Brain microvascular endothelial cell (primary cell): ENCODE data around the gene SERINC2.

Experiments
- DNase-seq: peaks from one replicate; pipeline ENCODE4 v3.0.0-alpha.2; 2020
- H3K27ac ChIP-seq: fragments of 250-450 bp; sonication (Bioruptor Pico); 2 replicates; pipeline ENCODE4 v1.5.1; 2020; ENCODE audit warnings: mild to moderate bottlenecking, moderate library complexity
- H3K27me3 ChIP-seq: fragments of 250-450 bp; sonication (Bioruptor Pico); replicated peaks from 2 replicates; pipeline ENCODE4 v1.5.1; 2020; ENCODE audit warnings: mild to moderate bottlenecking
- H3K36me3 ChIP-seq: fragments of 250-450 bp; sonication (Bioruptor Pico); replicated peaks from 2 replicates; pipeline ENCODE4 v1.5.1; 2020; ENCODE audit warnings: mild to moderate bottlenecking
- H3K4me3 ChIP-seq: 2 replicates; pipeline ENCODE4 v1.5.1; 2011; ENCODE audit warnings: low read depth, mild to moderate bottlenecking, control low read depth, low read length, moderate library complexity
- CTCF ChIP-seq: IDR thresholded peaks from 2 replicates; pipeline ENCODE4 v1.5.1; 2011; ENCODE audit warnings: low read depth, mild to moderate bottlenecking, moderate library complexity, low read length, control low read depth, inconsistent platforms; ENCODE audit errors: missing control alignments
- in situ Hi-C: cut with HindIII; loops from 2 replicates; pipeline ENCODE4 v1.10.0; 2017; ENCODE audit warnings: low sequenced_read_pairs, low pct_ligation_motif_present

The SERINC2 gene

DNA sequence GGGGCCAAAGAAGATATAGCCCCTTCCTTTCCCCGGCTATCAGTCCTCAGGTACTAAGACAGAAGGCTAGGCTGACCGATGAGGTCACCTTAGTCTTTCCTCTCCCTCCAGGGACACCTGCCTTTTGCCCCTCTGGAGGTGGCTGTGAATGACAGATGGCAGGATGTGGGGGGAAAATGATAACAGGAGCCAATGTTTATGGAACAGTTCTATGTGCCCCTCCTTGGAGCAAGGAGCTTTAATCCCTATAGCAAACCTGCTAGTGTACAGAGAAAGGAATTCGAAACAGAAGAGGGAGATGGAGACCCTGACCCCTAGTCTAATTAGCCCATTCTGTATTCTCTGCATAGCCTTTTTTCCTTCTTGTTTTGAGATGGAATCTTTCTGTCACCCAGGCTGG lies 28.1 kb downstream of the SERINC2 start:
- H3K27ac ChIP-seq: no peak overlapping the region
- in situ Hi-C loops: no loop called here
- no peak overlapping the region for H3K4me3 ChIP-seq
- no peaks in the 10 kb centered on the region for H3K36me3 ChIP-seq
- H3K27me3 ChIP-seq: no peaks in the 10 kb centered on the region
- no peak for DNase-seq
- TF ChIP-seq CTCF: no peak

DNA sequence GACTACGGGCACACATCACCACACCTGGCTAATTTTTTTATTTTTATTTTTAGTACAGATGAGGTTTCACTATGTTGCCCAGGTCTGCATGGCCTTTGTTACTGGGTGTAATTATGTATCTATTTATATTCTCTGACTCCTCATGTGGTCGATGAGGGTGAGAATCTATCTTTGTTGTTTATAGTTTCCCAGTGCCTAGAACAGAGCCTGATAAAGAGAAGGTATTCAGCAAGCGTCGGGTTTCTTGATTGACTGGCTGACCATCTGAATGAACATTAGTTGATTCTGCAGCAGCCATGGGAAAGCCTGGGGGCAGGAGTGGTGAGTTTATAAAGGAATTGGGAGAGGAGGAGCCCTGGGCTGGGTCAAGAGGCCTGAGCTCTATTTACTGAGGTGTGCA lies 28.5 kb downstream of the SERINC2 start:
- Histone ChIP-seq H3K27me3 (no peaks in the 10 kb centered on the region), H3K27ac (no peak overlapping the region), H3K4me3 (no peak overlapping the region), H3K36me3 (no peaks in the 10 kb centered on the region)
- no peak for TF ChIP-seq CTCF
- in situ Hi-C loops: no loop called here
- DNase-seq: no peak

DNA sequence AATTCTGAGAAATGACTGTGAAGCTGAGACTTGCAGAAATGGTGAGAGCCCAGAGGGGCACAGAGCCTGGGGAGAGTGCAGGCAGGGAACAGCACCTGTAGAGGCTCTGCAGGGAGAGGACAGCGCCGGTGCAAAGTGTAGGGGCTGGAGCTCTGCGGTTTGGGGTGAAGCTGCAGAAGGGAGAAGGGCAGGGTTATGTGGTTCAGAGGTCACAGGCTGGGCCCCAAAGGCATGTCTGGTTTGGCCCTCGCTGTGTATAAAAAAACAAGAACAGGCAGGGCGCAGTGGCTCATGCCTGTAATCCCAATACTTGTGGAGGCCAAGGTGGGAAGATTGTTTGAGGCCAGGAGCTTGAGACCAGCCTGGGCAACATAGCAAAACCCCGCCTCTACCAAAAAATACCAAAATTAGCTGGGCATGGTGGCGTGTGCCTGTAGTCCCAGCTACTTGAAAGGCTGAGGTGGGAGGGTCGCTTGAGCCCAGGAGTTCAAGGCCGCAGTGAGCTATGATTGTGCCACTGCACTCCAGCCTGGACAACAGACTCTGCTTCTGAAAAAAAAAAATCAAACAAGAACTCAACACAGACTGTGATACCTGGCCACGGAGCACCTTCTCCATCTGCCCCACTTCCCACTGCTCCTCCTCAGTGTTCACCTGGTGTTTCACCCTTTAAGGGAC lies 29.1 kb downstream of the SERINC2 start:
- H3K36me3 ChIP-seq: no peaks in the 10 kb centered on the region
- DNase-seq: no peak
- no peak overlapping the region for H3K27ac ChIP-seq
- in situ Hi-C loops: no loop called here
- no peak overlapping the region for H3K4me3 ChIP-seq
- TF ChIP-seq CTCF: no peak
- H3K27me3 ChIP-seq: no peaks in the 10 kb centered on the region

- Histone ChIP-seq H3K36me3 (no peaks in the 10 kb centered on the region), H3K27ac (no peak overlapping the region), H3K4me3 (no peak overlapping the region), H3K27me3 (no peaks in the 10 kb centered on the region)
- in situ Hi-C loops: no loop called here
- TF ChIP-seq CTCF: no peak
- no peak for DNase-seq
Observed at GRCh38 chr1:31442648-31442994, 29.6 kb downstream of the SERINC2 start.

GRCh38 chr1:31443673-31444072 lies 30.7 kb downstream of the SERINC2 start:
- in situ Hi-C loops: no loop called here
- Histone ChIP-seq H3K36me3 (no peaks in the 10 kb centered on the region), H3K4me3 (no peak overlapping the region), H3K27me3 (no peaks in the 10 kb centered on the region), H3K27ac (no peak overlapping the region)
- TF ChIP-seq CTCF: no peak
- no peak for DNase-seq

- DNase-seq: no peak
- Histone ChIP-seq H3K27me3 (no peaks in the 10 kb centered on the region), H3K36me3 (no peaks in the 10 kb centered on the region), H3K27ac (no peak overlapping the region), H3K4me3 (no peak overlapping the region)
- in situ Hi-C loops: no loop called here
- TF ChIP-seq CTCF: no peak
Observed at GRCh38 chr1:31444725-31445448, 31.9 kb downstream of the SERINC2 start.
